Mesenchymal stem cell (in vitro differentiated cells and primary cell): ENCODE measurements around the gene RUNX3.
A peak's percentile ranks its signal among the peaks of the same experiment; 100 is the strongest.

ENCODE experiments used
- DNase-seq: peaks from one replicate; pipeline ENCODE4 v3.0.0-alpha.2; 2013
- H2AFZ ChIP-seq: one replicate; pipeline ENCODE4 v1.6.1; 2013; ENCODE audit warnings: low read depth, mild to moderate bottlenecking, control low read depth, inconsistent platforms, low read length, moderate library complexity
- H2AK5ac ChIP-seq: 2 replicates; pipeline ENCODE4 v1.6.1; 2013; ENCODE audit warnings: low read length, moderate library complexity, mild to moderate bottlenecking, inconsistent platforms; ENCODE audit not compliant: severe bottlenecking
- H2BK120ac ChIP-seq: one replicate; pipeline ENCODE4 v1.6.1; 2013; ENCODE audit warnings: low read depth, mild to moderate bottlenecking, inconsistent platforms, low read length, moderate library complexity
- H2BK12ac ChIP-seq, 2 experiments: one replicate each; pipeline ENCODE4 v1.6.1; 2013; ENCODE audit warnings: inconsistent platforms in 2 of 2, low read length in 2 of 2, mild to moderate bottlenecking in 2 of 2, moderate library complexity in 2 of 2, control low read depth in 1 of 2
- H2BK15ac ChIP-seq: one replicate; pipeline ENCODE4 v1.6.1; 2013; ENCODE audit warnings: mild to moderate bottlenecking, low read depth, inconsistent platforms; ENCODE audit not compliant: poor library complexity, severe bottlenecking
- H2BK5ac ChIP-seq: 2 replicates; pipeline ENCODE4 v1.6.1; 2013; ENCODE audit warnings: low read depth, mild to moderate bottlenecking, low read length, control low read depth, inconsistent platforms; ENCODE audit not compliant: poor library complexity, severe bottlenecking
- H3K14ac ChIP-seq, 2 experiments: one replicate each; pipeline ENCODE4 v1.6.1; 2013; ENCODE audit warnings: inconsistent platforms in 2 of 2, low read length in 2 of 2, control low read depth in 1 of 2, mild to moderate bottlenecking in 1 of 2, moderate library complexity in 1 of 2
- H3K18ac ChIP-seq, 2 experiments: one replicate each; pipeline ENCODE4 v1.6.1; 2013; ENCODE audit warnings: inconsistent platforms in 2 of 2, low read length in 2 of 2, control low read depth in 1 of 2, low read depth in 1 of 2, mild to moderate bottlenecking in 1 of 2
- H3K23ac ChIP-seq, 2 experiments: one replicate each; pipeline ENCODE4 v1.6.1; 2013; ENCODE audit warnings: inconsistent platforms in 2 of 2, low read length in 2 of 2, mild to moderate bottlenecking in 2 of 2, moderate library complexity in 2 of 2, control low read depth in 1 of 2
- H3K27ac ChIP-seq: 2 replicates; pipeline ENCODE4 v1.5.1; 2013; ENCODE audit warnings: mild to moderate bottlenecking, moderate library complexity, low read length, control low read depth, inconsistent platforms; ENCODE audit not compliant: poor library complexity, severe bottlenecking
- H3K27me3 ChIP-seq, 2 experiments: 2 replicates each; pipeline versions ENCODE4 v1.6.1 to v1.7.0; 2013; ENCODE audit warnings: low read length in 2 of 2, mild to moderate bottlenecking in 2 of 2, moderate library complexity in 2 of 2, control low read depth in 1 of 2, inconsistent platforms in 1 of 2; ENCODE audit not compliant: control insufficient read depth in 1 of 2, insufficient read depth in 1 of 2
- H3K36me3 ChIP-seq, 2 experiments: 2 replicates each; pipeline versions ENCODE4 v1.6.1 to v1.7.0; 2013; ENCODE audit warnings: low read length in 2 of 2, control low read depth in 1 of 2, inconsistent platforms in 1 of 2, low read depth in 1 of 2, mild to moderate bottlenecking in 1 of 2; ENCODE audit not compliant: insufficient read depth in 2 of 2, control insufficient read depth in 1 of 2
- H3K4ac ChIP-seq, 2 experiments: one replicate each; pipeline ENCODE4 v1.6.1; 2013; ENCODE audit warnings: inconsistent platforms in 2 of 2, low read length in 2 of 2, mild to moderate bottlenecking in 2 of 2, moderate library complexity in 2 of 2, control low read depth in 1 of 2, low read depth in 1 of 2
- H3K4me1 ChIP-seq: 2 replicates; pipeline ENCODE4 v1.6.1; 2013; ENCODE audit warnings: low read depth, low read length, control low read depth; ENCODE audit not compliant: control insufficient read depth, insufficient read depth
- H3K4me2 ChIP-seq: 2 replicates; pipeline ENCODE4 v1.6.1; 2013; ENCODE audit warnings: low read length, mild to moderate bottlenecking, inconsistent platforms; ENCODE audit not compliant: poor library complexity, severe bottlenecking
- H3K4me3 ChIP-seq, 2 experiments: 2 replicates each; pipeline versions ENCODE4 v1.5.1 to v1.7.0; 2013; ENCODE audit warnings: low read length in 2 of 2, mild to moderate bottlenecking in 2 of 2, control low read depth in 1 of 2, low read depth in 1 of 2; ENCODE audit not compliant: insufficient read depth in 1 of 2
- H3K79me1 ChIP-seq: replicated peaks from 2 replicates; pipeline ENCODE4 v1.6.1; 2013; ENCODE audit warnings: mild to moderate bottlenecking, control low read depth, low read length, inconsistent platforms; ENCODE audit not compliant: poor library complexity, severe bottlenecking
- H3K9ac ChIP-seq: 2 replicates; pipeline ENCODE4 v1.7.0; 2013; ENCODE audit warnings: mild to moderate bottlenecking, low read length, moderate library complexity
- H3K9me3 ChIP-seq: 2 replicates; pipeline ENCODE4 v1.7.0; 2013; ENCODE audit warnings: mild to moderate bottlenecking, low read length; ENCODE audit not compliant: control insufficient read depth
- H4K8ac ChIP-seq: one replicate; pipeline ENCODE4 v1.6.1; 2013; ENCODE audit warnings: inconsistent platforms, mild to moderate bottlenecking, low read length, moderate library complexity
- H4K91ac ChIP-seq: one replicate; pipeline ENCODE4 v1.6.1; 2013; ENCODE audit warnings: mild to moderate bottlenecking, low read length, inconsistent platforms
- WGBS: methylation state at CpG from one replicate; pipeline ENCODE4 v1.1.7; 2013; ENCODE audit warnings: mixed read lengths; 5-methylcytosine and 5-hydroxymethylcytosine counted together

RUNX3 gene

DNA sequence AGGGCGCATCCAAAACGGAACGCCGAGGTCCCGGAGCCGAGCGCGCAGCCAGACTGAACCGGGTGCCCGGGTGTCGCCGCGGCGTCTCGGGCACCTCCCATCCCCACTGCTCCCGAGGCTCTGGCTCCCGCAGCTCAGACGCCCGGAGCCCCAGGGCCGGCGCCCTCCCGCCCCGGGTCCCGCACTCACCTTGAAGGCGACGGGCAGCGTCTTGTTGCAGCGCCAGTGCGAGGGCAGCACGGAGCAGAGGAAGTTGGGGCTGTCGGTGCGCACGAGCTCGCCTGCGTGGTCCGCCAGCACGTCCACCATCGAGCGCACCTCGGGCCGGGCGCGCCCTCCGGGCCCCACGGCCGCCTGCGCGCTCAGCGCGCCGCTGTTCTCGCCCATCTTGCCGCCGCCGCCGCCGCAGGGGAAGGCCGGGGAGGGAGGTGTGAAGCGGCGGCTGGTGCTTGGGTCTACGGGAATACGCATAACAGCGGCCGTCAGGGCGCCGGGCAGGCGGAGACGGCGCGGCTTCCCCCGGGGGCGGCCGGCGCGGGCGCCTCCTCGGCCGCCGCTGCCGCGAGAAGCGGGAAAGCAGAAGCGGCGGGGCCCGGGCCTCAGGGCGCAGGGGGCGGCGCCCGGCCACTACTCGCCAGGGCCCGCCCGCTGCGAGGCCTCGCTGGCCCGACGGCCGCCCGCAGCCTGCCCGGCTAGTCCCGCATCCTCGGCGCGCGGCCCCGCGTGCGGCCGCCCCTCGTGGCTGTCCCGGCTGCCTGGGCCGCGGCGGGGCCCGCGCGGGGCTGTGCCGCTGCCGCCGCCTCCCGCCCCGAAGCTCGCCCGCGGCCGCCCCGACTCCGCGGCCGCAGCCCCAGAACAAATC lies 447 bp downstream of the RUNX3 start:
- peak overlapping the region in 1 of 2 experiments; percentile 24 for H3K4me3 ChIP-seq
- no peak overlapping the region for H3K4ac ChIP-seq
- peaks cover 18% of the 10 kb centered on the region for H3K4me1 ChIP-seq
- H2BK5ac ChIP-seq, result no peak overlapping the region
- no peak overlapping the region for H2AK5ac ChIP-seq
- no peak overlapping the region for H3K4me2 ChIP-seq
- H3K9ac ChIP-seq, result no peak overlapping the region
- H3K79me1 ChIP-seq, result no peaks in the 10 kb centered on the region
- H3K27ac ChIP-seq, result no peak overlapping the region
- peaks cover 89 to 94% of the 10 kb centered on the region in 2 experiments for H3K27me3 ChIP-seq
- H2AFZ ChIP-seq, result no peak overlapping the region
- WGBS, result 3% methylated on average over 76 of the region's 129 CpGs
- no peaks in the 10 kb centered on the region for H3K9me3 ChIP-seq
- no peak overlapping the region for H3K18ac ChIP-seq
- H3K36me3 ChIP-seq, result no peaks in the 10 kb centered on the region
- no peak overlapping the region for H4K8ac ChIP-seq
- no peak for DNase-seq
- H2BK12ac ChIP-seq, result no peak overlapping the region
- H4K91ac ChIP-seq, result no peak overlapping the region
- peak overlapping the region in 1 of 2 experiments; percentile 71 for H3K23ac ChIP-seq
- H3K14ac ChIP-seq, result no peak overlapping the region
- peak overlapping the region; percentile 61 for H2BK15ac ChIP-seq
- H2BK120ac ChIP-seq, result no peak overlapping the region

DNA sequence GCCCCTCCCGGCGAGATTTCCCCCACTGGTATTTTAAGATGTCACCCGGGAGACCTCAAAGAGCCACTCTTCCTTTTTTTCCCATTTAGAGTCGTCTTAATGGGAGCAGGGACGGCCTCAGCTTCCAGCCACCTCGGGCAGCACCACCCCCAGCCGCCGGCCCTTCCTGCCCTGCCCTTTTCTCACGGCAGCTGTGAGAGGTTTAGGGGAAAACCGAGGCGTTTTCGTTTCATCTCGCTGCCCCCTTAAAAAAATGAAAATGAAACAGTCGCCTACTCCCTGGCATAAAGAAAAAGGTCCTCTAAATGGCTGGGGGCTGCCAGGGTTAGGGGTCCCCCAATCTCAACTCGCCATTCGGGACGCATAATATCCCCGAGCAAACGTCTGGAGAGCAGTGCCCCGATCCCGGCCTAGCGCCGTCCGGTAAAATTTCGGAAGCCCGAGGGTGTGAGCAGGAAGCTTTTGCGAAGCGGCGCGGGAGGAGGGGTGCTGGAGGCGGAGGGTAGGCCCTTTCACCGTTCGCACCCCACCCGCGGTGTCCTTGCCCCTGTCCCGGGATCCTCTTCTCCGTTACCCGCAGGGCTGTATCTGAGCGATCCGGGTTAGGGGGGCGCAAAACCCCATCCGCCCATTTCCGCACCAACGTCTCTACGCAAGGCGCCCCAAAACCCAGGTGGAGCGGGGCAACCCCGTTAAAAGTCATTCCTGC lies 1.2 kb downstream of the RUNX3 start:
- H3K27me3 ChIP-seq, result peaks cover 89 to 94% of the 10 kb centered on the region in 2 experiments
- H2BK5ac ChIP-seq, result no peak overlapping the region
- no peak overlapping the region for H3K4me2 ChIP-seq
- H3K23ac ChIP-seq, result no peak overlapping the region
- peak; percentile 38 for DNase-seq
- no peak overlapping the region for H3K4me3 ChIP-seq
- no peaks in the 10 kb centered on the region for H3K79me1 ChIP-seq
- no peak overlapping the region for H4K8ac ChIP-seq
- H2BK15ac ChIP-seq, result no peak overlapping the region
- no peak overlapping the region for H2AFZ ChIP-seq
- H2BK12ac ChIP-seq, result no peak overlapping the region
- no peak overlapping the region for H3K18ac ChIP-seq
- WGBS, result 3% methylated on average over 40 of the region's 48 CpGs
- H3K4me1 ChIP-seq, result peaks cover 18% of the 10 kb centered on the region
- no peak overlapping the region for H2AK5ac ChIP-seq
- H3K14ac ChIP-seq, result no peak overlapping the region
- no peaks in the 10 kb centered on the region for H3K9me3 ChIP-seq
- no peak overlapping the region for H3K27ac ChIP-seq
- no peak overlapping the region for H3K9ac ChIP-seq
- no peak overlapping the region for H4K91ac ChIP-seq
- H2BK120ac ChIP-seq, result no peak overlapping the region
- H3K36me3 ChIP-seq, result no peaks in the 10 kb centered on the region
- H3K4ac ChIP-seq, result no peak overlapping the region

DNA sequence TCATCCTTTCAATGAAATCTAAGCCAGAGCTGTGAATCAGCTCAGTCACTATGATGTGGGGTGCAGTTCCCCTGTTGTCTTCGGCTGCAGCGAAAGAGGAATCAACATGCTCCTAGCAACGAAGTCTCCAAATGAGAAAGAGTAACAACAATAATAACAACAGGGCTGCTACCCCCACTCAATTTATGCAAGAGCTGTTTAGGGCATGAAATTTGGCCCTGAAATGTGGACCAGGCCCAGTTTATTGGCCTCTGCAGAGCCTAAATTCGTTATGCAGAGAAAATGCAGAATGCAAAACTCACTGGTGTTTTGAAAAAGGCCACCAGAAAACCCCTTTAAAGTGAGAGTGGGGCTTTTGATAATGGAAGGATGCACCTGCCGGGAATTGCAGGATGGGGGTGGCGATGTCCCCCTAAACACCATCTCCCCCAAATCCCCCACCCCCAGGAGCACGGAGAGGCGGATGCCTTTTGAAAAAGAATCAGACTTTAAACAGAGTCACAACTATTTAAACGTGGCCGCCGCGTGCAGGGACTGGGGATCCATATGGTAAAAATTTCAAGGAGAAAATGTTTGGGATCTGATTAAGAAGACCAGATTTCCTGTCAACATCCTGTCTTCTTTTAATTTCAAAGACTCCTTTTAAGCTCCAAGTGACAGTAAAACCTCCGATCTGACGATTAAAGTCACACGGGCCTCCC lies 1.9 kb downstream of the RUNX3 start:
- H4K8ac ChIP-seq, result no peak overlapping the region
- H4K91ac ChIP-seq, result no peak overlapping the region
- no peaks in the 10 kb centered on the region for H3K36me3 ChIP-seq
- H3K14ac ChIP-seq, result no peak overlapping the region
- H3K9ac ChIP-seq, result no peak overlapping the region
- H3K27ac ChIP-seq, result no peak overlapping the region
- peak; percentile 41 for DNase-seq
- H2BK5ac ChIP-seq, result no peak overlapping the region
- peaks cover 18% of the 10 kb centered on the region for H3K4me1 ChIP-seq
- no peak overlapping the region for H3K4me3 ChIP-seq
- H2AFZ ChIP-seq, result no peak overlapping the region
- H2AK5ac ChIP-seq, result no peak overlapping the region
- no peak overlapping the region for H2BK15ac ChIP-seq
- H3K4me2 ChIP-seq, result no peak overlapping the region
- no peak overlapping the region for H3K4ac ChIP-seq
- H3K9me3 ChIP-seq, result no peaks in the 10 kb centered on the region
- H3K23ac ChIP-seq, result no peak overlapping the region
- H2BK120ac ChIP-seq, result no peak overlapping the region
- no peaks in the 10 kb centered on the region for H3K79me1 ChIP-seq
- H2BK12ac ChIP-seq, result no peak overlapping the region
- 19% methylated on average over 7 of the region's 15 CpGs for WGBS
- peaks cover 89 to 94% of the 10 kb centered on the region in 2 experiments for H3K27me3 ChIP-seq
- H3K18ac ChIP-seq, result no peak overlapping the region

DNA sequence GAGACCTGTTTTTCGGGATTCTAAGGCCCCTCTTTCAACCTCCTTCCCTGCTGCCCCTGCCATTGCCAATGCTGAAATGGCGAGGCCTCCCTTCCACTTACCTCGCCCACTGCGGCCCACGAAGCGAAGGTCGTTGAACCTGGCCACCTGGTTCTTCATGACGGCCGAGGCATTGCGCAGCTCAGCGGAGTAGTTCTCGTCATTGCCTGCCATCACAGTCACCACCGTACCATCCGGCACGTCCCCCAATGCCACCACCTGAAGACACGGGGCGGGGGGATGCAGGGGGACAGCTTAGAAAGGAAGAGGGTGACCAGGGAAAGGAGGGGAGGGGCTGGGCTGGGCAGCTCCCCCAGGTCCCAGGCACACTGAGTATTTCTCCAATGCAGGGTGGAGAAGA lies 2.6 kb downstream of the RUNX3 start:
- no peak overlapping the region for H2BK5ac ChIP-seq
- H2BK15ac ChIP-seq, result no peak overlapping the region
- DNase-seq, result no peak
- no peaks in the 10 kb centered on the region for H3K36me3 ChIP-seq
- peaks cover 86 to 90% of the 10 kb centered on the region in 2 experiments for H3K27me3 ChIP-seq
- no peak overlapping the region for H2BK12ac ChIP-seq
- H3K4ac ChIP-seq, result no peak overlapping the region
- 88% methylated on average over 17 of the region's 17 CpGs for WGBS
- no peaks in the 10 kb centered on the region for H3K9me3 ChIP-seq
- no peak overlapping the region for H3K14ac ChIP-seq
- no peak overlapping the region for H3K9ac ChIP-seq
- no peak overlapping the region for H4K91ac ChIP-seq
- H3K79me1 ChIP-seq, result no peaks in the 10 kb centered on the region
- no peak overlapping the region for H4K8ac ChIP-seq
- no peak overlapping the region for H3K27ac ChIP-seq
- no peak overlapping the region for H2AFZ ChIP-seq
- H2AK5ac ChIP-seq, result no peak overlapping the region
- peaks cover 18% of the 10 kb centered on the region for H3K4me1 ChIP-seq
- no peak overlapping the region for H3K4me2 ChIP-seq
- no peak overlapping the region for H3K23ac ChIP-seq
- no peak overlapping the region for H3K18ac ChIP-seq
- no peak overlapping the region for H2BK120ac ChIP-seq
- H3K4me3 ChIP-seq, result no peak overlapping the region
